C4-2B (cell line): ENCODE results near the gene C5orf52.
"Not testable (repeated sequence)": the region's sequence is repeated elsewhere in the genome, so short reads cannot be mapped to it uniquely, and the experiment has no call there.

Experiments
- ZFX ChIP-seq: fragments of 450-650 bp; IDR thresholded peaks from 2 replicates; pipeline ENCODE4 v1.6.1; 2017
- TF ChIP-seq, protein P1 (sequence below): fragments of 450-650 bp; conservative IDR thresholded peaks from 2 replicates; pipeline ENCODE4 v1.5.1; 2017; ENCODE audit warnings: mild to moderate bottlenecking

DNA sequence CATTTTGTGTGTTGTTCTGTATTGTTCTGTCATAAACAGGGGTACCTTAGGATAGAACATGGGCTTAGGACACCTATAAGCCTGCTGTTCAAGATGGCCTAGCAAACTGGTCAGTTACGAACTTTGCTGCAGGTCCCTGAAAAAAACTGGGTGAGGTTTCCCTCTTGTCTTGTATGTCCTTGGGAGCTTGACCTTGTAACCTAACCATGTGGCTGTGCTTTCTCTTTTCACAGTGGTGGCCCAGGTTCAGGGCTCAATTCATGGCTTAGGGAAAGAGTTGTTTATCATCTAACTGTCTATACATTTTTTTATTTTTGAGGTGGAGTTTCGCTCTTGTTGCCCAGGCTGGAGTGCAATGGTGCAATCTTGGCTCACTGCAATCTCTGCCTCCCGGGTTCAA, 24.8 kb downstream of the C5orf52 start:
- TF ChIP-seq, protein P1, sequence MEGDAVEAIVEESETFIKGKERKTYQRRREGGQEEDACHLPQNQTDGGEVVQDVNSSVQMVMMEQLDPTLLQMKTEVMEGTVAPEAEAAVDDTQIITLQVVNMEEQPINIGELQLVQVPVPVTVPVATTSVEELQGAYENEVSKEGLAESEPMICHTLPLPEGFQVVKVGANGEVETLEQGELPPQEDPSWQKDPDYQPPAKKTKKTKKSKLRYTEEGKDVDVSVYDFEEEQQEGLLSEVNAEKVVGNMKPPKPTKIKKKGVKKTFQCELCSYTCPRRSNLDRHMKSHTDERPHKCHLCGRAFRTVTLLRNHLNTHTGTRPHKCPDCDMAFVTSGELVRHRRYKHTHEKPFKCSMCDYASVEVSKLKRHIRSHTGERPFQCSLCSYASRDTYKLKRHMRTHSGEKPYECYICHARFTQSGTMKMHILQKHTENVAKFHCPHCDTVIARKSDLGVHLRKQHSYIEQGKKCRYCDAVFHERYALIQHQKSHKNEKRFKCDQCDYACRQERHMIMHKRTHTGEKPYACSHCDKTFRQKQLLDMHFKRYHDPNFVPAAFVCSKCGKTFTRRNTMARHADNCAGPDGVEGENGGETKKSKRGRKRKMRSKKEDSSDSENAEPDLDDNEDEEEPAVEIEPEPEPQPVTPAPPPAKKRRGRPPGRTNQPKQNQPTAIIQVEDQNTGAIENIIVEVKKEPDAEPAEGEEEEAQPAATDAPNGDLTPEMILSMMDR, result not testable (repeated sequence)
- not testable (repeated sequence) for TF ChIP-seq ZFX
